A673 (cell line): ENCODE measurements around the gene CELF4. TPM values are rescaled to one million over a fixed set of nuclear protein-coding genes. Genes with fewer than 3 reads are reported as not detected.

Experiments
- BruUV-seq: library from RNA; stranded (reverse); fragments of 400-500 nt; replicated peaks from 2 replicates; lab custom pipeline; 2021; lab: Mats Ljungman, UMichigan
- CTCF ChIA-PET: fragments of 300-600 bp; sonication (Branson Sonifier 250); formaldehyde crosslinking; loops from one replicate; lab custom pipeline; 2022; ENCODE audit warnings: antibody characterized with exemption; lab: Charles Lee
- POLR2A ChIA-PET: fragments of 300-600 bp; sonication (Branson Sonifier 250); formaldehyde crosslinking; loops from one replicate; lab custom pipeline; 2022; ENCODE audit warnings: antibody characterized with exemption; ENCODE audit not compliant: low non-redundant PET; lab: Charles Lee
- DNase-seq: peaks from one replicate; pipeline ENCODE4 v3.0.0-alpha.2; 2015; ENCODE audit warnings: low spot score
- H3K27ac ChIP-seq: fragments of 200-600 bp; sonication (generic); 2 replicates; pipeline ENCODE4 v1.5.1; 2016; ENCODE audit warnings: mixed run types, low read depth, mild to moderate bottlenecking, mixed read lengths, antibody characterized with exemption, low read length; ENCODE audit not compliant: poor library complexity, severe bottlenecking
- H3K27me3 ChIP-seq: fragments of 200-600 bp; sonication (generic); replicated peaks from 2 replicates; pipeline ENCODE4 v1.6.1; 2017; ENCODE audit warnings: mixed run types, low read depth, mild to moderate bottlenecking, mixed read lengths, antibody characterized with exemption, low read length; ENCODE audit not compliant: insufficient read depth, poor library complexity
- H3K36me3 ChIP-seq: fragments of 200-600 bp; sonication (generic); 2 replicates; pipeline ENCODE4 v1.6.1; 2016; ENCODE audit warnings: mixed run types, mild to moderate bottlenecking, mixed read lengths, antibody characterized with exemption, low read length; ENCODE audit not compliant: insufficient read depth, poor library complexity, severe bottlenecking
- H3K4me1 ChIP-seq: fragments of 200-600 bp; sonication (generic); 2 replicates; pipeline ENCODE4 v1.6.1; 2017; ENCODE audit warnings: mixed run types, mild to moderate bottlenecking, mixed read lengths, antibody characterized with exemption, low read length; ENCODE audit not compliant: insufficient read depth, poor library complexity, severe bottlenecking
- H3K4me3 ChIP-seq: fragments of 200-600 bp; sonication (generic); 2 replicates; pipeline ENCODE4 v1.5.1; 2016; ENCODE audit warnings: low read depth, mixed run types, mild to moderate bottlenecking, mixed read lengths, low read length; ENCODE audit not compliant: poor library complexity, severe bottlenecking
- H3K9me3 ChIP-seq: fragments of 200-600 bp; sonication (generic); 2 replicates; pipeline ENCODE4 v1.6.1; 2016; ENCODE audit warnings: mixed run types, low read depth, mild to moderate bottlenecking, mixed read lengths, antibody characterized with exemption, low read length; ENCODE audit not compliant: poor library complexity, severe bottlenecking
- EZH2 ChIP-seq: fragments of 200-600 bp; sonication (generic); IDR thresholded peaks from 2 replicates; pipeline ENCODE4 v1.6.1; 2017; ENCODE audit warnings: borderline replicate concordance, low read depth, mild to moderate bottlenecking, mixed read lengths, antibody characterized with exemption, low read length; ENCODE audit not compliant: poor library complexity, severe bottlenecking
- intact Hi-C: fragments of 100-400 bp; cut with micrococcal nuclease; formaldehyde crosslinking; loops from one replicate; pipeline ENCODE4 v1.10.0; 2022; ENCODE audit not compliant: unreplicated experiment
- total RNA-seq: library from RNA; stranded (reverse); gene quantifications from 2 replicates; pipeline ENCODE4 v1.2.3, GENCODE V29; 2021
- TF ChIP-seq, protein P1 (sequence below): fragments of 300-800, 200-600 bp; sonication (generic); conservative IDR thresholded peaks from 2 replicates; pipeline ENCODE4 v1.5.1; 2017; ENCODE audit warnings: low read depth, mild to moderate bottlenecking, antibody characterized with exemption, low read length, moderate library complexity, mixed read lengths

The CELF4 gene
- total RNA-seq, 1 experiment from 2014 or later = not detected

DNA sequence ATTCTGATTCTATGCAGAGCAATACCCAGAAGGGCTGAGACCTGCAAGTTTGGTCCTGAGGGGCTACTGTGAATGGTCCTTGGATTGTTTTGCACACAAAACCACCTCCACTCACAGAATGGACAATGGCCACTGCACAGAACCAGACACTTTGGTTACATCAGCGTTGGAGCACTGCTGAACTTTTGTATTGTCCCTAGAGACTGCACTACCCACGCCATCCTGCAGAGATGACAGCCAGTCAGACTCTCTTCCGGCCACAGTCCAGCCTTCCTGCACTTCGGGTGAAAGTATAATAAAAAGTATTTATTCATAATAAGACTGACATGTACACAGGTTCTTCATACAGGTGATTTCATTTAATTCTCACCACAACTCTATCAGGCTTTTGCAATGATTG, 35.7 kb downstream of the CELF4 start:
- Histone ChIP-seq H3K9me3 (no peaks in the 10 kb centered on the region), H3K27ac (no peak overlapping the region), H3K27me3 (peaks cover 96% of the 10 kb centered on the region), H3K4me1 (no peaks in the 10 kb centered on the region), H3K4me3 (no peak overlapping the region), H3K36me3 (no peaks in the 10 kb centered on the region)
- intact Hi-C loops = loop anchor here (10.0 kb wide), 1 partner anchor 85 kb away; no protein-coding TSS in a partner anchor
- no TSS peak for BruUV-seq
- no peak for DNase-seq
- TF ChIP-seq, protein P1, sequence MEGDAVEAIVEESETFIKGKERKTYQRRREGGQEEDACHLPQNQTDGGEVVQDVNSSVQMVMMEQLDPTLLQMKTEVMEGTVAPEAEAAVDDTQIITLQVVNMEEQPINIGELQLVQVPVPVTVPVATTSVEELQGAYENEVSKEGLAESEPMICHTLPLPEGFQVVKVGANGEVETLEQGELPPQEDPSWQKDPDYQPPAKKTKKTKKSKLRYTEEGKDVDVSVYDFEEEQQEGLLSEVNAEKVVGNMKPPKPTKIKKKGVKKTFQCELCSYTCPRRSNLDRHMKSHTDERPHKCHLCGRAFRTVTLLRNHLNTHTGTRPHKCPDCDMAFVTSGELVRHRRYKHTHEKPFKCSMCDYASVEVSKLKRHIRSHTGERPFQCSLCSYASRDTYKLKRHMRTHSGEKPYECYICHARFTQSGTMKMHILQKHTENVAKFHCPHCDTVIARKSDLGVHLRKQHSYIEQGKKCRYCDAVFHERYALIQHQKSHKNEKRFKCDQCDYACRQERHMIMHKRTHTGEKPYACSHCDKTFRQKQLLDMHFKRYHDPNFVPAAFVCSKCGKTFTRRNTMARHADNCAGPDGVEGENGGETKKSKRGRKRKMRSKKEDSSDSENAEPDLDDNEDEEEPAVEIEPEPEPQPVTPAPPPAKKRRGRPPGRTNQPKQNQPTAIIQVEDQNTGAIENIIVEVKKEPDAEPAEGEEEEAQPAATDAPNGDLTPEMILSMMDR = no peak
- no peak for TF ChIP-seq EZH2
- CTCF ChIA-PET = no interaction called here
- POLR2A ChIA-PET = no interaction called here

DNA sequence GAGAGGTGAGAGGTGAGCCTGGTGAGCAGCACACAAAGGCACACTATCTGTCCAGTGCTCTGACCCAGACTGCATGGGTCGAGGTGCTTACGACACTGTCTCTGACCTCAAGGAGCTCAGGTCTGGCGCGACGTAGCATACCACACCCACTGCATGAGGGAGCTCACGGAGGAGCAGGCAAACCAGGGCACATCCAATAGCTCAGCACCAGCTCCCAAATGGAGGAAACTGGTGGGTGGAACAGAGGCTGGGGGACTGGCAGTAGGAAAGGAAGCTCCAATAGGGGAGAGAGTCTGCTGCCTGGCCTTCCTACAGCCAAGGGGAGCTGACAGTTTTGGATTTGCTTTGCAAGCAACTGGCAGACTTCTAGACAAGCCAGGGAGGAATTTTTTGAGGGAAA, 36.3 kb downstream of the CELF4 start:
- Histone ChIP-seq H3K27ac (no peak overlapping the region), H3K4me3 (no peak overlapping the region), H3K36me3 (no peaks in the 10 kb centered on the region), H3K27me3 (peaks cover 96% of the 10 kb centered on the region), H3K4me1 (no peaks in the 10 kb centered on the region), H3K9me3 (no peaks in the 10 kb centered on the region)
- no peak for TF ChIP-seq EZH2
- TF ChIP-seq, protein P1 = no peak
- no peak for DNase-seq
- intact Hi-C loops = no loop called here
- ChIA-PET POLR2A (no interaction called here), CTCF (no interaction called here)
- no TSS peak for BruUV-seq

DNA sequence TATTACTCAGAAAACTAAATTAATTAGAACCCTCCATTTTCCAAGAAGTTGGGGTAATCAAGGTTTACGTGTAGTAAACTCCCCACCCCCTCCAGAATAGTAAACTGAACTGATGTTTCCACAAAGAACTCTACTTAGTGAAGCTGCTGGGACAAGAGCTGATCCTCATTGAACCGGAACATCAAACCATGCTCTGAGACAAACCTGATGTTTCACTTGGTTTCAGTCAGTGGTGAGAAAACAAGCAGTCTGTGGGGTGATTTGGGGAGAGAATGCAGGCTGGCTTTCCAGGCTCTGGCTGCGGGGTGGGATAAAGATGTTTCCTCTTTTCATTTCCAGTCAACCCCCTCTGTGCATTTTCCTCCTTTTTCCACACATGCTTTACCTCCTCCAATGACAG, 38.2 kb downstream of the CELF4 start:
- BruUV-seq = no TSS peak
- CTCF ChIA-PET = no interaction called here
- DNase-seq = no peak
- TF ChIP-seq, protein P1 = no peak
- TF ChIP-seq EZH2 = no peak
- Histone ChIP-seq H3K27me3 (peaks cover 96% of the 10 kb centered on the region), H3K4me1 (no peaks in the 10 kb centered on the region), H3K36me3 (no peaks in the 10 kb centered on the region), H3K4me3 (no peak overlapping the region), H3K27ac (no peak overlapping the region), H3K9me3 (no peaks in the 10 kb centered on the region)
- intact Hi-C loops = no loop called here
- POLR2A ChIA-PET = no interaction called here
